HCT116 (cell line): ENCODE results near the gene CDK14. TPM values are rescaled to one million over a fixed set of nuclear protein-coding genes. Genes with fewer than 3 reads are reported as not detected.

Experiments used
- ATAC-seq: fragments of 200-7000 bp; cut with Tn5 transposase; 2 replicates; pipeline ENCODE4 v1.9.1; 2020; ENCODE audit warnings: mild to moderate bottlenecking, moderate library complexity
- BruUV-seq: library from RNA; stranded (reverse); fragments of 400-500 nt; replicated peaks from 2 replicates; lab custom pipeline; 2021; lab: Mats Ljungman, UMichigan
- CTCF ChIA-PET: fragments of 300-600 bp; sonication (Branson Sonifier 250); formaldehyde crosslinking; loops from one replicate; lab custom pipeline; 2021; ENCODE audit warnings: antibody characterized with exemption; lab: Charles Lee
- POLR2A ChIA-PET: fragments of 300-600, 350-600 bp; sonication (Branson Sonifier 250); formaldehyde crosslinking; loops from one replicate; lab custom pipeline; 2021; ENCODE audit warnings: antibody characterized with exemption; lab: Charles Lee
- RAD21 ChIA-PET, 2 experiments: fragments of 300-600 bp; sonication (Branson Sonifier 250); formaldehyde crosslinking; loops; one replicate each; lab custom pipeline; 2023; ENCODE audit warnings: low total read pairs in 2 of 2; ENCODE audit not compliant: uncharacterized antibody in 2 of 2, unreplicated experiment in 2 of 2, low non-redundant PET in 1 of 2; lab: Charles Lee
- DNase-seq: peaks from one replicate; pipeline ENCODE4 v3.0.0-alpha.2; 2010; ENCODE audit warnings: low read depth, low spot score
- H2AFZ ChIP-seq: fragments of 200-600 bp; shearing (Covaris generic), sonication (generic); 2 replicates; pipeline ENCODE4 v1.6.1; 2017; ENCODE audit warnings: low read depth, mixed run types, mixed read lengths, antibody characterized with exemption, low read length; ENCODE audit not compliant: poor library complexity, severe bottlenecking
- H3K27ac ChIP-seq: 2 replicates; pipeline ENCODE4 v1.5.1; 2012; ENCODE audit warnings: low read depth, low read length
- H3K27me3 ChIP-seq: fragments of 200-600 bp; sonication (generic); 2 replicates; pipeline ENCODE4 v1.6.1; 2016; ENCODE audit warnings: mixed run types, low read length, mixed read lengths; ENCODE audit not compliant: insufficient read depth
- H3K36me3 ChIP-seq, 2 experiments: fragments of 200-500 bp in 1 of 2; fragments of 200-600 bp in 1 of 2; sonication (Bioruptor generic) in 1 of 2; sonication (generic) in 1 of 2; 2 replicates each; pipeline versions ENCODE4 v1.5.1 to v1.6.1; 2014 to 2016; ENCODE audit warnings: low read length in 2 of 2, inconsistent platforms in 1 of 2, mixed read lengths in 1 of 2, mixed run types in 1 of 2; ENCODE audit not compliant: insufficient read depth in 2 of 2, control insufficient read depth in 1 of 2
- H3K4me1 ChIP-seq, 2 experiments: fragments of 200-600 bp in 1 of 2; sonication (generic) in 1 of 2; 2 replicates each; pipeline versions ENCODE4 v1.5.1 to v1.6.1; 2012 to 2017; ENCODE audit warnings: low read length in 2 of 2, inconsistent platforms in 1 of 2, mild to moderate bottlenecking in 1 of 2, mixed read lengths in 1 of 2, mixed run types in 1 of 2, moderate library complexity in 1 of 2; ENCODE audit not compliant: insufficient read depth in 2 of 2, control insufficient read depth in 1 of 2
- H3K4me2 ChIP-seq: fragments of 200-600 bp; sonication (generic); 2 replicates; pipeline ENCODE4 v1.6.1; 2017; ENCODE audit warnings: mixed run types, low read length, mixed read lengths
- H3K4me3 ChIP-seq, 2 experiments: fragments of 200-600 bp in 1 of 2; sonication (generic) in 1 of 2; replicated peaks in 1 of 2; 2 replicates each; pipeline ENCODE4 v1.5.1; 2011 to 2016; ENCODE audit warnings: low read length in 2 of 2, control low read depth in 1 of 2, low read depth in 1 of 2, mild to moderate bottlenecking in 1 of 2, mixed read lengths in 1 of 2, mixed run types in 1 of 2
- H3K79me2 ChIP-seq: fragments of 200-600 bp; sonication (generic); 2 replicates; pipeline ENCODE4 v1.6.1; 2017; ENCODE audit warnings: mild to moderate bottlenecking, mixed run types, low read length, moderate library complexity, mixed read lengths; ENCODE audit not compliant: insufficient read depth
- H3K9ac ChIP-seq: fragments of 200-600 bp; sonication (generic); 2 replicates; pipeline ENCODE4 v1.6.1; 2016; ENCODE audit warnings: low read length, mixed read lengths
- H3K9me2 ChIP-seq: fragments of 200-600 bp; sonication (generic), shearing (Covaris generic); 2 replicates; pipeline ENCODE4 v1.6.1; 2017; ENCODE audit warnings: mixed run types, mild to moderate bottlenecking, moderate library complexity; ENCODE audit not compliant: insufficient read depth
- H3K9me3 ChIP-seq, 2 experiments: fragments of 200-500 bp in 1 of 2; fragments of 200-600 bp in 1 of 2; sonication (Bioruptor generic) in 1 of 2; sonication (generic) in 1 of 2; 2 replicates each; pipeline ENCODE4 v1.6.1; 2014 to 2017; ENCODE audit warnings: low read length in 2 of 2, mixed read lengths in 2 of 2, inconsistent platforms in 1 of 2, low read depth in 1 of 2, mild to moderate bottlenecking in 1 of 2, mixed run types in 1 of 2, moderate library complexity in 1 of 2; ENCODE audit not compliant: control insufficient read depth in 1 of 2, insufficient read depth in 1 of 2
- H4K20me1 ChIP-seq: fragments of 200-600 bp; sonication (generic), shearing (Covaris generic); 2 replicates; pipeline ENCODE4 v1.6.1; 2017; ENCODE audit warnings: mixed run types, mild to moderate bottlenecking, moderate library complexity; ENCODE audit not compliant: insufficient read depth
- CTCF ChIP-seq, 3 experiments: fragments of 200-600 bp in 1 of 3; sonication (generic) in 1 of 3; IDR thresholded peaks in 2 of 3; conservative IDR thresholded peaks in 1 of 3; 2 replicates each; pipeline ENCODE4 v1.5.1; 2012 to 2017; ENCODE audit warnings: low read depth in 2 of 3, low read length in 2 of 3, antibody characterized with exemption in 1 of 3, borderline replicate concordance in 1 of 3, control low read depth in 1 of 3, mild to moderate bottlenecking in 1 of 3, mixed read lengths in 1 of 3, mixed run types in 1 of 3, moderate library complexity in 1 of 3; ENCODE audit not compliant: insufficient read depth in 1 of 3
- EGR1 ChIP-seq: IDR thresholded peaks from 2 replicates; pipeline ENCODE4 v1.6.1; 2012; ENCODE audit warnings: low read depth
- EZH2phosphoT487 ChIP-seq: fragments of 200-600 bp; IDR thresholded peaks from 2 replicates; pipeline ENCODE4 v1.6.1; 2018; ENCODE audit warnings: antibody characterized with exemption, borderline replicate concordance
- FOSL1 ChIP-seq: IDR thresholded peaks from 2 replicates; pipeline ENCODE4 v1.6.1; 2012; ENCODE audit warnings: low read depth
- POLR2A ChIP-seq: IDR thresholded peaks from 2 replicates; pipeline ENCODE4 v1.7.0; 2011; ENCODE audit warnings: borderline replicate concordance; ENCODE audit not compliant: insufficient read depth, insufficient read length; ENCODE audit errors: extremely low read depth
- POLR2AphosphoS5 ChIP-seq: IDR thresholded peaks from 2 replicates; pipeline ENCODE4 v1.6.1; 2011; ENCODE audit warnings: mild to moderate bottlenecking, low read depth, low read length, moderate library complexity
- REST ChIP-seq: IDR thresholded peaks from 2 replicates; pipeline ENCODE4 v1.6.1; 2012; ENCODE audit warnings: low read depth
- SIN3A ChIP-seq: IDR thresholded peaks from 2 replicates; pipeline ENCODE4 v1.6.1; 2012; ENCODE audit warnings: low read depth
- TCF7L2 ChIP-seq: IDR thresholded peaks from 2 replicates; pipeline ENCODE4 v1.7.0; 2011; ENCODE audit warnings: borderline replicate concordance, inconsistent platforms; ENCODE audit not compliant: insufficient read depth, insufficient read length; ENCODE audit errors: extremely low read depth
- YY1 ChIP-seq: IDR thresholded peaks from 2 replicates; pipeline ENCODE4 v1.6.1; 2011; ENCODE audit warnings: low read length, low read depth, moderate library complexity, mild to moderate bottlenecking; ENCODE audit not compliant: insufficient replicate concordance; ENCODE audit errors: extremely low read depth
- ZFX ChIP-seq: fragments of 450-650 bp; IDR thresholded peaks from 2 replicates; pipeline ENCODE4 v1.6.1; 2017
- intact Hi-C: fragments of 100-400 bp; cut with micrococcal nuclease; formaldehyde crosslinking; loops from 2 replicates; pipeline ENCODE4 v1.10.0; 2022
- total RNA-seq: library from RNA; stranded (reverse); gene quantifications from one replicate; pipeline ENCODE4 v1.2.1, GENCODE V29; 2021; ENCODE audit not compliant: unreplicated experiment
- TF ChIP-seq, protein P1 (sequence below): IDR thresholded peaks from 2 replicates; pipeline ENCODE4 v1.6.1; 2012

CDK14 gene
- total RNA-seq, 1 experiment from 2014 or later: 10.2 TPM

GRCh38 chr7:90999989-91000979, 404.2 kb downstream of the CDK14 start:
- TF ChIP-seq, protein P1, sequence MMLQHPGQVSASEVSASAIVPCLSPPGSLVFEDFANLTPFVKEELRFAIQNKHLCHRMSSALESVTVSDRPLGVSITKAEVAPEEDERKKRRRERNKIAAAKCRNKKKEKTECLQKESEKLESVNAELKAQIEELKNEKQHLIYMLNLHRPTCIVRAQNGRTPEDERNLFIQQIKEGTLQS: no peak
- no peak for TF ChIP-seq ZFX
- TF ChIP-seq POLR2AphosphoS5: no peak
- TF ChIP-seq TCF7L2: no peak
- no peak for TF ChIP-seq FOSL1
- TF ChIP-seq EGR1: no peak
- TF ChIP-seq YY1: no peak
- no peak for TF ChIP-seq CTCF (IDR thresholded peaks at IDR 0.05 in 2 of 3, conservative IDR thresholded peaks at IDR 0.05 in 1 of 3; ENCODE audit: borderline replicate concordance in 1 of 3, insufficient read depth in 1 of 3, low read depth in 2 of 3, low read length in 2 of 3)
- no peak for TF ChIP-seq POLR2A
- no peak for TF ChIP-seq SIN3A
- TF ChIP-seq EZH2phosphoT487: no peak
- TF ChIP-seq REST: no peak
- no peak for DNase-seq

More at GRCh38 chr7:90999989-91000979, 404.2 kb downstream of the CDK14 start:
- Histone ChIP-seq H2AFZ (no peak overlapping the region), H3K9me3 (no peaks in the 10 kb centered on the region), H3K9ac (no peak overlapping the region), H3K4me3 (no peak overlapping the region), H3K4me1 (no peaks in the 10 kb centered on the region), H3K79me2 (no peaks in the 10 kb centered on the region), H3K27me3 (no peaks in the 10 kb centered on the region), H3K27ac (no peak overlapping the region), H3K9me2 (no peaks in the 10 kb centered on the region), H3K36me3 (no peaks in the 10 kb centered on the region), H3K4me2 (no peak overlapping the region), H4K20me1 (no peaks in the 10 kb centered on the region)
- no TSS peak for BruUV-seq
- RAD21 ChIA-PET: no interaction called here
- intact Hi-C loops: no loop called here
- ATAC-seq: no peak
- CTCF ChIA-PET: no interaction called here
- POLR2A ChIA-PET: no interaction called here
